ENCODE data around the gene TGIF1.

DNA sequence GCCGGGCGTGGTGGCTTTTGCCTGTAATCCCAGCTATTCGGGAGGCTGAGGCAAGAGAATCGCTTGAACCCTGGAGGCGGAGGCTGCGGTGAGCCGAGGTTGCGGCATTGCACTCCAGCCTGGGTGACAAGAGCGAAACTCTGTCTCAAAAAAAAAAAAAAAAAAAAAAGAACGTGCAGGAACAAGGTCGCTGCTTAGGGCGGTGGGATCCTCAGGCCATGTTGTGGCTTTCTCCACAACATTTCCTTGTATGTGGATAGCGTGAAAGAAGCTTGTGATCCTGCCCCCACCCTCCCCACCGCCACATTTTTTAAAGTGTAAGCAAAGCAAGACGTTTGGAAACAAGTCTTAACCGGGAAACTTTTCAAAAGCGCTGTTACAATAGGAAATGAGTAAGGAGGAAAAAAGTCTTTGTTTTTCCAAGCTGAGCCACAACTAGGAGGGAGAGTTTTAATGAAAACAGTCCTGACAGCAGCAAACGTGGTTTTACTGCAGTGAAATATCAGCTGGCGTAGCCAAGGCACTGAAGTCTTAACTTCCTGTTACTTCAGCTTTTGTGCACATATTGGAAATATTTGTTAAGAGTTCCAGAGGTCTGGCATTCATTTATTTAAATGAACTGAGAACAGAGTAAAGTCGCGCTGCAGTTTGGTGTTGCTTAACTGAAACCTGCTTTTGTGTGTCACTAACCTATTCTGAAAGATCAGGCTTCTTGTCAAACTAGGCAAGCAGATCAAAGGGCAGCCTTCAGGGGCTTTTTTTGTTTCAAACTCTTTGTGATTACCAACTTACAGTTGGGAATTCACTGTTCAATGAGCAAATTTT, 3.8 kb downstream of the TGIF1 start:
- TF ChIP-seq, protein P1, sequence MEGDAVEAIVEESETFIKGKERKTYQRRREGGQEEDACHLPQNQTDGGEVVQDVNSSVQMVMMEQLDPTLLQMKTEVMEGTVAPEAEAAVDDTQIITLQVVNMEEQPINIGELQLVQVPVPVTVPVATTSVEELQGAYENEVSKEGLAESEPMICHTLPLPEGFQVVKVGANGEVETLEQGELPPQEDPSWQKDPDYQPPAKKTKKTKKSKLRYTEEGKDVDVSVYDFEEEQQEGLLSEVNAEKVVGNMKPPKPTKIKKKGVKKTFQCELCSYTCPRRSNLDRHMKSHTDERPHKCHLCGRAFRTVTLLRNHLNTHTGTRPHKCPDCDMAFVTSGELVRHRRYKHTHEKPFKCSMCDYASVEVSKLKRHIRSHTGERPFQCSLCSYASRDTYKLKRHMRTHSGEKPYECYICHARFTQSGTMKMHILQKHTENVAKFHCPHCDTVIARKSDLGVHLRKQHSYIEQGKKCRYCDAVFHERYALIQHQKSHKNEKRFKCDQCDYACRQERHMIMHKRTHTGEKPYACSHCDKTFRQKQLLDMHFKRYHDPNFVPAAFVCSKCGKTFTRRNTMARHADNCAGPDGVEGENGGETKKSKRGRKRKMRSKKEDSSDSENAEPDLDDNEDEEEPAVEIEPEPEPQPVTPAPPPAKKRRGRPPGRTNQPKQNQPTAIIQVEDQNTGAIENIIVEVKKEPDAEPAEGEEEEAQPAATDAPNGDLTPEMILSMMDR (IDR thresholded peaks at IDR 0.05): no peak
- no peak for TF ChIP-seq POLR2A (IDR thresholded peaks at IDR 0.05)

Measured in lower leg skin (tissue), 3 donors.